ENCODE data around the gene ESAM. TPM values are rescaled to one million over a fixed set of nuclear protein-coding genes. Genes with fewer than 3 reads are reported as not detected.

ESAM gene, protein sequence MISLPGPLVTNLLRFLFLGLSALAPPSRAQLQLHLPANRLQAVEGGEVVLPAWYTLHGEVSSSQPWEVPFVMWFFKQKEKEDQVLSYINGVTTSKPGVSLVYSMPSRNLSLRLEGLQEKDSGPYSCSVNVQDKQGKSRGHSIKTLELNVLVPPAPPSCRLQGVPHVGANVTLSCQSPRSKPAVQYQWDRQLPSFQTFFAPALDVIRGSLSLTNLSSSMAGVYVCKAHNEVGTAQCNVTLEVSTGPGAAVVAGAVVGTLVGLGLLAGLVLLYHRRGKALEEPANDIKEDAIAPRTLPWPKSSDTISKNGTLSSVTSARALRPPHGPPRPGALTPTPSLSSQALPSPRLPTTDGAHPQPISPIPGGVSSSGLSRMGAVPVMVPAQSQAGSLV
- total RNA-seq (2022; extraction: Qiagen RNA extraction): 9.1 to 13.4 TPM (median 12.1 TPM) in 5 replicates

DNA sequence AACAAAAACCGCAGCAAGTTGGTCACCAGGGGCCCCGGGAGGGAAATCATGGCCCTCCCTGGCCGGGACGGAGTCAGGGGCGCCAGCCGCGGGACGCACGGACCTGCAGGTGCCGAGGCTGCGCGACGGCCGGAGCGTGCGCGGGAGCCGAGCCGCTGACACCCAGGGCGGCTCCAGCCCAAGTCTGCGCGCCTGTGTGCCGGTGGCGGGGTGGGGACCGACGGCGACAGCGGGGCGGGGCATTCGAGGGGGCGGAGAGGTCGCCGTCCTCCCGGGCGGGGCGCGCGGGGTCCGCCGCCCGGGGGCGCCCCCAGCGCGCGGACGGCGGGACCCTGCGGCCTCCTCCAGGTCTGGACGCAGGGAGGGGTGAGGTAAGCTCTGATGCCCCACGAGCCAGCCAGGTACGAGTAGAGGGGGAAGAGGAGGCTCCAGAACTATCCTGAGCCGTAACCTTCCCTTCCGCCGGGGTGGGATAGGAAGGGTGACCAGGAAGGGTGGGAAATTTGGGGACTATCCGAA is at the start of gene ESAM:
ESAM (minus strand) TSS at position 186 of the 519 bp plus-strand sequence; CDS start at position 50, 136 bp downstream.

DNA sequence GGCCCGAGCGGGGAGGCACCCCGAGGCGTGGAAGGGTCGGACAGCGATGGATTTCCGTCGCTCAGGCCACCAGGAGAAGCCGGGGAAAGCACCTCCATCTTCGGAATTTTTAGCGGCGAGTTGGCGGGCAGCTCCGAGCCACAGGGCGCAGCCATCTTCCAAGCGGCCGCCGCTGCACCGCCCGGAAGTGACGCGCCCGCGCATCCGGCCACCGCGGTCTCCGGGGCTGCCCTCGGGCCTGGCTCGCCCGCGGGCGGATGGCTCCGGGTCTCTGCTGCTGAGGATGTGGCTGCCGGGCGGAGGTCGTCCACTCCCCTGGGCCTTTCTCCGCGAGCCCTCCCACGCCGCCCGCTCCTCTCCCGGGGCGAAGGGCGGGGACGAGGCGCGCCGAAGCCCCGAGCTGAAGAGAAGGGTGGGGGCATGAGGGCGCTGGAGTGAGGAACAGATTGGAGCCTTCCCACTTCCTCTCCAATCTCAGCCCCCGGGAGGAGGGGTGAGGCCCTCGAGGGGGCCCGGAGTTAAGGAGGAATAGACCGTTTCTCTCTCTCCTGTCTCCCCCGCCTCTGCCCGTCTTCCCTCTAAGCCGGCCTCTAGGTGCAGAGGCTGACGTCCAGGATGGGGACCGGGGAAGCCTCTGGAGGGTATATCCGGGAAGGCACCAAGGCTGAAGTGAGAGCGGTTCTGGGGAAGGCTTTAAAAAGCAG is 38.3 kb upstream of the ESAM start, which contains the start of gene MSANTD2:
MSANTD2 (minus strand) TSS at position 181 of the 704 bp plus-strand sequence; CDS start at position 155, 26 bp downstream.

DNA sequence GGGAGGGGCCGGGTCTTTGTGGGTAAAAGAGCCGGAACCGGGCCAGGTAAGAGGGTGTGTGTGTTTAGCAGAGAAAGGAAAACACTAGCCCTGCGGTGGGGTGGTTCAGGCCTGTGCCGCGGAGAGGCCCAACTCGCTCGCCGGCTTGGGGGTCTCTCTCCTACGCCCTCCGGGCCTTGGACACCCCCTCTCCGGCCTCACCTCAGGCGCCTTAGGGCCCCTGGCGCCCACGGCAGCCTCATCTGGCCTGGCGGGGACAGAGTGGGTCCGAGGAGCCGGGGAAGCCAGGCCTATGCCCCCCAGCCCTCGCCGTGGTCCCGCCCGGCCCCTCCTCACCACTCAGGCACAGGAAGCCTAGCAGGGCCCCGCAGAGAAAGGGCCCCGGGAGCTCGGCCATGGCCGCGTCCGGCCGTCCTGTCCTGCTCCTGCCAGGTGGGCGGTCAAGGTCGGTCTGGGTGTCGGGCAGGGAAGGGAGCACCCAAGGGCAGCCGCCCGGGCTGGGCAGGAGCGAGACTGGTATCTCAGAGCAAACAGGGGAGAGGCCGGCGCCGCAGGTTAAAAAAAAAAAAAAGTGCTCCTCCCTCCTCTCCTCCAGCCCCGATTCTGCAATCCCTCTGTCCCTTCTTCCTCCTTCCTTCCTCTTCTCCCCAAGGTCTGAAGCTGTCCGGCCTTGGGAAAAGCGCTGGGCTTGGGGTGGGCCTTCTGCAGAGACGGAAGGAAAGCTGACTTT is 10.2 kb downstream of the ESAM start, which contains the start of gene VSIG2:
VSIG2 (minus strand) TSS at position 515 of the 730 bp plus-strand sequence; CDS start at position 397, 118 bp downstream.

DNA sequence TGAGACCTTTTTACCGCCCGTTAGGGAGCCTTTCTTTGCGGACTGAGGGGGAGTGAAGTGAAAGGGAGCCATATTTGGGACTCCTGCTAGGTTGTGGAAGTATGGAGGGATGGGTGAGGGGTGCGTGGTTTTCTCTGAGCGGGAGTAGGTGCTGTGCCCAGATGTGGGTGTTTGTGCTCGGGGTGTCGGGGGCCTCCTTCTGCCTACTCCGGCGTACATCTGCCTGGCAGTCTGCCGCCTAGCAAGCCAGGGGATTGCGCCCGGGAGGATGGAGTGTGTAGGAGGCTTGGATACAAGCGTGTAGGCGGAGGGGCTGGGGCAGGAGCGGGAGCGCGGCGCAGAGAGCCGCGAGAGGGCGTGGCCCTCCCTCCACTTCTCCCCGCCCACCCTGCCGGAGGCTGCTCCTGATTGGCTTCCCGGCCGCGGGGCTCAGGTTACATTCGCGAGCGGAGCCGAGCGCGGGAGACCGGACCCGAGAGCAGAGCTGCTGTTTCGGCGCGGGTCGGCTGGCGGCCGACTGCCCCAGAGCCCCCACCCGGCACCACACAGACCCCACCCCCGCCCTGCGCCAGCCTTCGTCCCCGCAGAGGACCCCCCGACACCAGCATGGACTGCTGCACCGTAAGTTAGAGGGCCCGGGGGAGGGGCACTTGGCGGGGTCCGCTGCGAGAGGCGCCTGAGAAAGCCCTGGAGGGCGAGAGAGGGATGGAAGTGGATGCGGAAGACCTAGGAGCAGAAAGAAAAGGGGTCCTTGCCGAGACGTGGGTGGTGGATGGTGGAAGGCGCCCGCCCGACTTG is 22.4 kb downstream of the ESAM start, which contains the start of gene NRGN:
NRGN (plus strand) TSS at position 464 of the 798 bp plus-strand sequence; CDS start at position 607, 143 bp downstream.

Other genes with a start within 250 kb of the ESAM start
- gene OR8B12, start 218.6 kb downstream of the ESAM start, total RNA-seq (2022; extraction: Qiagen RNA extraction): not detected in 5 replicates
- gene OR8A1, start 192.3 kb downstream of the ESAM start, total RNA-seq (2022; extraction: Qiagen RNA extraction): not detected in 5 replicates
- not detected in 5 replicates for gene PANX3, start 150.9 kb downstream of the ESAM start, total RNA-seq (2022; extraction: Qiagen RNA extraction)
- 16.2 to 18.0 TPM (median 17.1 TPM) in 5 replicates for gene TBRG1, start 139.4 kb downstream of the ESAM start, total RNA-seq (2022; extraction: Qiagen RNA extraction)
- 13.8 to 15.8 TPM (median 14.0 TPM) in 5 replicates for gene SIAE, start 88.6 kb downstream of the ESAM start, total RNA-seq (2022; extraction: Qiagen RNA extraction)
- gene SPA17, start 88.4 kb downstream of the ESAM start, total RNA-seq (2022; extraction: Qiagen RNA extraction): 17.3 to 31.0 TPM (median 17.9 TPM) in 5 replicates
- gene NRGN, start 22.3 kb downstream of the ESAM start, total RNA-seq (2022; extraction: Qiagen RNA extraction): 6.3 to 11.9 TPM (median 11.1 TPM) in 5 replicates
- gene VSIG2, start 10.0 kb downstream of the ESAM start, total RNA-seq (2022; extraction: Qiagen RNA extraction): 0.07 TPM in 1 of 5 replicates, not detected in the others
- gene MSANTD2, start 38.1 kb upstream of the ESAM start, total RNA-seq (2022; extraction: Qiagen RNA extraction): 5.0 to 6.1 TPM (median 5.3 TPM) in 5 replicates
- 1.4 to 3.1 TPM (median 3.0 TPM) in 5 replicates for gene ROBO3, start 103.1 kb upstream of the ESAM start, total RNA-seq (2022; extraction: Qiagen RNA extraction)
- gene ROBO4, start 135.6 kb upstream of the ESAM start, total RNA-seq (2022; extraction: Qiagen RNA extraction): 0.05 TPM in 1 of 5 replicates, not detected in the others
- gene HEPN1, start 157.0 kb upstream of the ESAM start, total RNA-seq (2022; extraction: Qiagen RNA extraction): not detected in 5 replicates
- gene HEPACAM, start 173.8 kb upstream of the ESAM start, total RNA-seq (2022; extraction: Qiagen RNA extraction): not detected in 5 replicates
- 0.50 to 0.62 TPM (median 0.54 TPM) in 5 replicates for gene CCDC15, start 191.9 kb upstream of the ESAM start, total RNA-seq (2022; extraction: Qiagen RNA extraction)